NCI-H510A treated with DMSO at 0.1 percent for 48 hours (cell line): ENCODE data around the gene OSBP.
"Not testable (repeated sequence)": the region's sequence is repeated elsewhere in the genome, so short reads cannot be mapped to it uniquely, and the experiment has no call there.

Source experiments
- DNase-seq: peaks from one replicate; lab custom pipeline; 2025; lab: John Stamatoyannopoulos, UW

Gene OSBP, protein sequence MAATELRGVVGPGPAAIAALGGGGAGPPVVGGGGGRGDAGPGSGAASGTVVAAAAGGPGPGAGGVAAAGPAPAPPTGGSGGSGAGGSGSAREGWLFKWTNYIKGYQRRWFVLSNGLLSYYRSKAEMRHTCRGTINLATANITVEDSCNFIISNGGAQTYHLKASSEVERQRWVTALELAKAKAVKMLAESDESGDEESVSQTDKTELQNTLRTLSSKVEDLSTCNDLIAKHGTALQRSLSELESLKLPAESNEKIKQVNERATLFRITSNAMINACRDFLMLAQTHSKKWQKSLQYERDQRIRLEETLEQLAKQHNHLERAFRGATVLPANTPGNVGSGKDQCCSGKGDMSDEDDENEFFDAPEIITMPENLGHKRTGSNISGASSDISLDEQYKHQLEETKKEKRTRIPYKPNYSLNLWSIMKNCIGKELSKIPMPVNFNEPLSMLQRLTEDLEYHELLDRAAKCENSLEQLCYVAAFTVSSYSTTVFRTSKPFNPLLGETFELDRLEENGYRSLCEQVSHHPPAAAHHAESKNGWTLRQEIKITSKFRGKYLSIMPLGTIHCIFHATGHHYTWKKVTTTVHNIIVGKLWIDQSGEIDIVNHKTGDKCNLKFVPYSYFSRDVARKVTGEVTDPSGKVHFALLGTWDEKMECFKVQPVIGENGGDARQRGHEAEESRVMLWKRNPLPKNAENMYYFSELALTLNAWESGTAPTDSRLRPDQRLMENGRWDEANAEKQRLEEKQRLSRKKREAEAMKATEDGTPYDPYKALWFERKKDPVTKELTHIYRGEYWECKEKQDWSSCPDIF

GRCh38 chr11:59615637-59616395 is at the start of gene OSBP:
TSS of gene OSBP (minus strand) at chr11:59615774. CDS start at chr11:59615664, 110 bp downstream.
- DNase-seq = peak; percentile 100

- DNase-seq = no peak
Observed at GRCh38 chr11:59660621-59661020, 45.0 kb upstream of the OSBP start.

- no peak for DNase-seq
Observed at GRCh38 chr11:59659981-59660380, 44.4 kb upstream of the OSBP start.

- no peak for DNase-seq
Observed at GRCh38 chr11:59658036-59658435, 42.5 kb upstream of the OSBP start.

- no peak for DNase-seq
Observed at GRCh38 chr11:59654893-59655292, 39.3 kb upstream of the OSBP start.

DNA sequence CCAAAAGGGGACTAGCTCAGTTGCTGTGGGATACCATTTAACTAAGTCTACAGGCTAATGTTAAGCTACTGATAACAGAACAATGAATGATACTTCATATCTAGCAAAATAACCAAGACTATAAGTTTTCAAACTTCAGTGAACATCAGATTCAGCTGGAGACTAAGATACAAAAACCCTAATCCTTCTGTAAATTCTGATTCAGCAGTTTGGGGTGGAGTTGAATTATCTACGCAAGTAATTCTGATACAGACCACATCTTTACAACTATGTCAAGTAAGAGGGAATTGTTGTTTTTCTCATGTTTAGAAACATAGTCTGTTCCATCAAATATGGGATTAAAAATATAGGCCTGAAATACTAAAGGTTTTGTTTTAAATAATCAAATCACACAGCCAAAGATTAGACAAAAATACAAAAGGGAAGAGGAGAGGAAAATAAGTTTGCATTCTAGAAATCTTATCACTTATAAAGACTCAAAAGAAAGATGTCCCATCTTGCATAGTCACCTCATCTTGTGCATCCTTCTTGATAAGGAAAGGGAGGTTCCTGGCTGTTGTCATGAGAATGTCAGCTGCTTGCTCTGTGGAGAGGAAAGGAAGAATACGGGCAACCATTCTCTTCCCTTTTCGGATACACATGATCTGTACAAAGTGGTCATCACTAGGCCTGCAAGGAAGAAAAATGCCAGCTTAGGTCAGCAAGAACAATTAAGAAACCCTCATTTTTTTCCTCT is 31.8 kb upstream of the OSBP start:
- DNase-seq = no peak

GRCh38 chr11:59644528-59644927 is 29.0 kb upstream of the OSBP start:
- no peak for DNase-seq

DNA sequence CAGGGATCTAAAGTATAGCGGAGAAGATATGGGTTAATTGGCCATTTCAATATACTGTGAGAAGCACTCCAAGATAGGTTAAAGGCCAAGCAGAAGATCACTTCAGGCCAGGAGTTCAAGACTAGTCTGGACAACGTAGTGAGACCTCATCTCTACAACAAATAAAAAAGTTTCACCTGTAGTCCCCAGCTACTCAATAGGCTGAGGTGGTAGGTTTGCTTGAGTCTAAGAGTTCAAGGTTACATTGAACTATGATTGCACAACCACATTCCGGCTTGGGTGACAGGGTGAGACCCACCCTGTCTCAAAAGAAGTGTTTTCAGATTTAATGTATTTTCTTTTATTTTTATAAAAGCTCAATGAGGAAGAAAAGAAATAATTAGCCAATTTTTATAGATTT is 27.8 kb upstream of the OSBP start:
- DNase-seq = no peak

GRCh38 chr11:59641156-59641555 is 25.6 kb upstream of the OSBP start:
- no peak for DNase-seq

GRCh38 chr11:59630493-59630892 is 14.9 kb upstream of the OSBP start:
- DNase-seq = no peak

- no peak for DNase-seq
Observed at GRCh38 chr11:59629996-59630395, 14.4 kb upstream of the OSBP start.

DNA sequence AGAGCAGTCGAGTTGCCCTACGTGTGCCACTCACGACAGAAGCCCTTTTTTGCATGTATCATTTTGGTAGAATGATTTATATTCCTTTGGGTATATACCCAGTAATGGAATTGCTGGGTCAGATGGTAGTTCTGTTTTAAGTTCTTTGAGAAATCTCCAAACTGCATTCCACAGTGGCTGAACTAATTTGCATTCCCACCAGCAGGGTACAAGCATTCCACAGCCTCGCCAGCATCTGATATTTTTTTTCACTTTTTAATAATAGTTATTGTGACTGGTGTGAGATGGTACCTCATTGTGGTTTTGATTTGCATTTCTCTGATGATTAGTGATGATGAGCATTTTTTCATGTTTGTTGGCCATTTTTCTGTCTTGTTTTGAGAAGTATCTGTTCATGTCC is 11.4 kb upstream of the OSBP start:
- not testable (repeated sequence) for DNase-seq

DNA sequence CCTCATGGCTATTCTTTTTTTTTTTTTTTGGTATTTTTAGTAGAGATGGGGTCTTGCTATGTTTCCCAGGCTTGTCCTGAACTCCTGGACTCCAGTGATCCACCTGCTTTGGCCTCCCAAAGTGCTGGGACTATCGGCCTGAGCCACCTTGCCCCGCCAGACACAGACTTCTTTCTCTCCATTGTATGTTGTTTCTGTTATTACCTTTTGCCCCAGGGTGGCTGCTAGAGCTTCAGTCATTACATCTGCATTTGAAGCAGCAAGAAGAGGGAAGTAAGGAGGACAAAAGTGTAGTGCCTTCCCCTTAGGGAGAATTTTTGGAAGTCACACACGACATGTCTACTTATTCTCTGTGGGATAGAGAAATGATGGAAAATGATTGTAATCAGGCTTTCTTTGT is 10.1 kb upstream of the OSBP start:
- no peak for DNase-seq

GRCh38 chr11:59617876-59618275 is 2.3 kb upstream of the OSBP start:
- DNase-seq = no peak

DNA sequence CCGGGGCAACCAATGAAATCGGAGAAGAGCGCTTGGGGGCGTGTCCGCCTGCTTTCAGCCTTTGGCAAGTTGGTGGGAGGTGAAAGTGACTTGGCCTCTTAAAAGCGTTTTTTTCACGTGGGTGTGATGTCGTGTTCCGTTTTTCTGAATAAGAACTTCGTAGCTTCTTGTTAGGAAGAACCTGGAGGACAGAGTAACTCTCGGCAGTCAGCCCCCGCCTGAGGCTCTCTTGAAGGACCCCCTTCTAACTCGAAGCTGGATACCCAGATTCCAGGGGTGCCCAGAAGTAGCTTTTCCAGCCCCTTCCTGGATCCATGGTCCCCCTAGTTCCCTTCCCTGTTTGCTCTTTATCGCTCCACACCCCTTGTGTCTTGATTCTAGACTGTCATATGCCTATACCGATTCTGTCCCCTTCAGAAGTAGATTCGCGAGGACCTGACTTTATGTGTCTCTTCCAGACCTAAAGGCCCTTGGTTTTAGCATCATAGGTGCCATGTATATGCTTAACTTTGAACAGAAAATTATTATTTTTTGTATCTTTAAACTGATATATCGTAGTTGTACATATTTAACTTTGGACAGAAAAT is 915 bp upstream of the OSBP start:
- no peak for DNase-seq

GRCh38 chr11:59615120-59615636 is 396 bp downstream of the OSBP start:
- peak; percentile 19 for DNase-seq

GRCh38 chr11:59614277-59615119 is 1.1 kb downstream of the OSBP start:
- DNase-seq = no peak

GRCh38 chr11:59611570-59612565 is 3.7 kb downstream of the OSBP start:
- peak; percentile 61 for DNase-seq

- DNase-seq = no peak
Observed at GRCh38 chr11:59610289-59610688, 5.3 kb downstream of the OSBP start.
